Measurements from ENCODE around the gene BLVRB. TPM values are rescaled to one million over a fixed set of nuclear protein-coding genes. Genes with fewer than 3 reads are reported as not detected.
"Not testable (repeated sequence)": the region's sequence is repeated elsewhere in the genome, so short reads cannot be mapped to it uniquely, and the experiment has no call there.

The BLVRB gene
- total and polyA plus RNA-seq, 2 donors (not counting 3 experiments of a cell fraction or from before 2014, with no cell fraction given) = 30.8 to 113 TPM

DNA sequence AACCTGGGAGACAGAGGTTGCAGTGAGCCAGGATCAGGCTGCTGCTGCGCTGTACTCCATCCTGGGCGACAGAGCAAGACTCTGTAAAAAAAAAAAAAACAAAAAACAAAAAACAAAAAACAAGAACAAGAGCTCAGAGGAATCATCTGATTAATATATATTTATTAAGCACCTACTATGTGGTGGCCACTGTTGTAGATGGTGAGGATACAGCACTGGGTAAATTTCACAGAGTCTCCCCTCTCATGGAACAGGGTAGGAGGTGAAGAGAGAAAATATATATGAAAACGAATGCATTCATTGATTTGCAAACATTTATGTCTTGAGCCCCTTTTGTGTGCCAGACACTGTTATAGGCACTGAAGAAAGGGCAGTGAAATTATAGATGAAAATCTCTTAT, 33.8 kb downstream of the BLVRB start:
- no peak for TF ChIP-seq JUN (IDR thresholded peaks at IDR 0.05; ENCODE audit: borderline replicate concordance, insufficient read depth, insufficient read length, low read depth)
- TF ChIP-seq FOS (IDR thresholded peaks at IDR 0.05; ENCODE audit: borderline replicate concordance, insufficient read depth, low read length) = no peak
- TF ChIP-seq, protein P1, sequence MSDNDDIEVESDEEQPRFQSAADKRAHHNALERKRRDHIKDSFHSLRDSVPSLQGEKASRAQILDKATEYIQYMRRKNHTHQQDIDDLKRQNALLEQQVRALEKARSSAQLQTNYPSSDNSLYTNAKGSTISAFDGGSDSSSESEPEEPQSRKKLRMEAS (IDR thresholded peaks at IDR 0.05; ENCODE audit: insufficient read depth, insufficient read length) = no peak
- no peak for TF ChIP-seq POLR2AphosphoS5 (IDR thresholded peaks at IDR 0.05; ENCODE audit: insufficient read depth, low read depth, low read length)
- TF ChIP-seq, protein P2, sequence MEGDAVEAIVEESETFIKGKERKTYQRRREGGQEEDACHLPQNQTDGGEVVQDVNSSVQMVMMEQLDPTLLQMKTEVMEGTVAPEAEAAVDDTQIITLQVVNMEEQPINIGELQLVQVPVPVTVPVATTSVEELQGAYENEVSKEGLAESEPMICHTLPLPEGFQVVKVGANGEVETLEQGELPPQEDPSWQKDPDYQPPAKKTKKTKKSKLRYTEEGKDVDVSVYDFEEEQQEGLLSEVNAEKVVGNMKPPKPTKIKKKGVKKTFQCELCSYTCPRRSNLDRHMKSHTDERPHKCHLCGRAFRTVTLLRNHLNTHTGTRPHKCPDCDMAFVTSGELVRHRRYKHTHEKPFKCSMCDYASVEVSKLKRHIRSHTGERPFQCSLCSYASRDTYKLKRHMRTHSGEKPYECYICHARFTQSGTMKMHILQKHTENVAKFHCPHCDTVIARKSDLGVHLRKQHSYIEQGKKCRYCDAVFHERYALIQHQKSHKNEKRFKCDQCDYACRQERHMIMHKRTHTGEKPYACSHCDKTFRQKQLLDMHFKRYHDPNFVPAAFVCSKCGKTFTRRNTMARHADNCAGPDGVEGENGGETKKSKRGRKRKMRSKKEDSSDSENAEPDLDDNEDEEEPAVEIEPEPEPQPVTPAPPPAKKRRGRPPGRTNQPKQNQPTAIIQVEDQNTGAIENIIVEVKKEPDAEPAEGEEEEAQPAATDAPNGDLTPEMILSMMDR (IDR thresholded peaks at IDR 0.05; ENCODE audit: extremely low read depth in 1 of 2, insufficient read depth in 1 of 2, low read depth in 1 of 2, low read length in 2 of 2) = no peak
- no peak for TF ChIP-seq POLR2A (IDR thresholded peaks at IDR 0.05; ENCODE audit: low read depth, low read length)
- TF ChIP-seq EZH2 (IDR thresholded peaks at IDR 0.05; ENCODE audit: borderline replicate concordance, low read depth, low read length, severe bottlenecking) = no peak
- TF ChIP-seq GATA2 (IDR thresholded peaks at IDR 0.05; ENCODE audit: insufficient read depth, insufficient read length, low read depth, low read length) = no peak
- TF ChIP-seq MYC (IDR thresholded peaks at IDR 0.05; ENCODE audit: low read depth, low read length) = no peak
- H3K36me3 ChIP-seq (ENCODE audit: control insufficient read depth in 2 of 2, extremely low read depth in 1 of 2, insufficient read depth in 2 of 2, low read length in 2 of 2) = no peaks in the 10 kb centered on the region
- H3K4me3 ChIP-seq (replicated peaks in 1 of 3; ENCODE audit: insufficient read depth in 1 of 3, low read depth in 1 of 3, low read length in 3 of 3) = no peak overlapping the region
- ChIA-PET CTCF (interaction anchor here (2.0 kb wide), 1 partner anchor 11 kb away, joined by 6 read pairs; no protein-coding TSS in a partner anchor), POLR2A (no interaction called here)
- H3K27me3 ChIP-seq (ENCODE audit: control insufficient read depth in 2 of 2, insufficient read depth in 2 of 2, low read length in 2 of 2) = no peaks in the 10 kb centered on the region
- H3K9me3 ChIP-seq (replicated peaks; ENCODE audit: control insufficient read depth, insufficient read depth, low read length) = no peaks in the 10 kb centered on the region
- H3K4me1 ChIP-seq (ENCODE audit: control insufficient read depth, extremely low read depth, insufficient read depth, low read length) = peaks cover 13% of the 10 kb centered on the region
- no peaks in the 10 kb centered on the region for H4K20me1 ChIP-seq (replicated peaks; ENCODE audit: control insufficient read depth, extremely low read depth, insufficient read depth, low read length)
- H3K9me1 ChIP-seq (replicated peaks; ENCODE audit: control insufficient read depth, extremely low read depth, insufficient read depth, low read length) = no peaks in the 10 kb centered on the region
- BruUV-seq (replicated peaks) = no TSS peak
- no peak for FAIRE-seq
- DNase-seq (ENCODE audit: low read depth, low spot score) = no peak
- no peak overlapping the region for H3K27ac ChIP-seq (ENCODE audit: insufficient read depth, low read depth, low read length)
- H3K4me2 ChIP-seq (ENCODE audit: insufficient read depth, low read length) = no peak overlapping the region
- no peaks in the 10 kb centered on the region for H3K79me2 ChIP-seq (ENCODE audit: control insufficient read depth, insufficient read depth, low read length)
- no peak overlapping the region for H2AFZ ChIP-seq (ENCODE audit: low read depth, low read length)
- intact Hi-C loops (cut with micrococcal nuclease) = no loop called here
- H3K9ac ChIP-seq (replicated peaks; ENCODE audit: extremely low read depth, insufficient read depth, low read length) = no peak overlapping the region
- dilution Hi-C loops (cut with MboI; ENCODE audit: extremely low pct_ligation_motif_present, low sequenced_read_pairs) = no loop called here

DNA sequence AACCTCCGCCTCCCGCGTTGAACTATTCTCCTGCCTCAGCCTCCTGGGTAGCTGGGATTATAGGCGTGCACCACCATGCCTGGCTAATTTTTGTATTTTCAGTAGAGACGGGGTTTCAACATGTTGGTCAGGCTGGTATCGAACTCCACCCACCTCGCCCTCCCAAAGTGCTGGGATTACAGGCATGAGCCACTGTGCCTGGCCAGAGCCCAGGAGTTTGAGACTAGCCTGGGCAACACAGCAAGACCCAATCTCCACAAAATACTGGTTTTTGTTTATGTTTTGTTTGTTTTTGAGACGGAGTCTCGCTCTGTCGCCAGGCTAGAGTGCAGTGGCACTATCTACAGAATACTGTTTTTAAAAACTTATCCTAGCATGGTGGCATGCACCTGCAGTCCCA, 35.3 kb downstream of the BLVRB start:
- POLR2A ChIA-PET; H3K27me3 ChIP-seq (ENCODE audit: control insufficient read depth in 2 of 2, insufficient read depth in 2 of 2, low read length in 2 of 2); H3K27ac ChIP-seq (ENCODE audit: insufficient read depth, low read depth, low read length); H4K20me1 ChIP-seq (replicated peaks; ENCODE audit: control insufficient read depth, extremely low read depth, insufficient read depth, low read length); H3K79me2 ChIP-seq (ENCODE audit: control insufficient read depth, insufficient read depth, low read length); intact Hi-C loops (cut with micrococcal nuclease); H3K9me3 ChIP-seq (replicated peaks; ENCODE audit: control insufficient read depth, insufficient read depth, low read length); DNase-seq (ENCODE audit: low read depth, low spot score); H3K9me1 ChIP-seq (replicated peaks; ENCODE audit: control insufficient read depth, extremely low read depth, insufficient read depth, low read length); H3K36me3 ChIP-seq (ENCODE audit: control insufficient read depth in 2 of 2, extremely low read depth in 1 of 2, insufficient read depth in 2 of 2, low read length in 2 of 2); BruUV-seq (replicated peaks); dilution Hi-C loops (cut with MboI; ENCODE audit: extremely low pct_ligation_motif_present, low sequenced_read_pairs); FAIRE-seq; H3K4me3 ChIP-seq (replicated peaks in 1 of 3; ENCODE audit: insufficient read depth in 1 of 3, low read depth in 1 of 3, low read length in 3 of 3); H2AFZ ChIP-seq (ENCODE audit: low read depth, low read length); H3K9ac ChIP-seq (replicated peaks; ENCODE audit: extremely low read depth, insufficient read depth, low read length); H3K4me2 ChIP-seq (ENCODE audit: insufficient read depth, low read length): not testable (repeated sequence)
- CTCF ChIA-PET = interaction anchor here (0.6 to 2.0 kb wide), 4 partner anchors 9 to 34 kb away, joined by 3 to 6 read pairs (median 5); no protein-coding TSS in a partner anchor
- H3K4me1 ChIP-seq (ENCODE audit: control insufficient read depth, extremely low read depth, insufficient read depth, low read length) = peaks cover 16% of the 10 kb centered on the region

DNA sequence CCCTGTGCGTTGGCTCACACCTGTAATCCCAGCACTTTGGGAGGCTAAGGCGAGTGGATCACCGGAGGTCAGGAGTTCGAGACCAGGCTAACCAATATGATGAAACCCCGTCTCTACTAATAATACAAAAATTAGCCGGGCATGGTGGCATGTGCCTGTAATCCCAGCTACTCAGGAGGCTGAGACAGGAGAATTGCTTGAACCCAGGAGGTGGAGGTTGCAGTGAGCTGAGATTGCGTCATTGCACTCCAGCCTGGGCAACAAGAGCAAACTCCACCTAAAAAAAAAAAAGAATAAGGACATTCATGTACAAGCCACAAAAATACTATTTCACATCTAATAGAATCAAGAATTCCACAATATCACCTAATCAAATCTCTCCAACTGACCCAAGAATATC, 37.3 kb downstream of the BLVRB start:
- DNase-seq (ENCODE audit: low read depth, low spot score); H3K27ac ChIP-seq (ENCODE audit: insufficient read depth, low read depth, low read length); BruUV-seq (replicated peaks); H3K9me1 ChIP-seq (replicated peaks; ENCODE audit: control insufficient read depth, extremely low read depth, insufficient read depth, low read length); POLR2A ChIA-PET; H4K20me1 ChIP-seq (replicated peaks; ENCODE audit: control insufficient read depth, extremely low read depth, insufficient read depth, low read length); H3K4me3 ChIP-seq (replicated peaks in 1 of 3; ENCODE audit: insufficient read depth in 1 of 3, low read depth in 1 of 3, low read length in 3 of 3); H3K27me3 ChIP-seq (ENCODE audit: control insufficient read depth in 2 of 2, insufficient read depth in 2 of 2, low read length in 2 of 2); H3K9me3 ChIP-seq (replicated peaks; ENCODE audit: control insufficient read depth, insufficient read depth, low read length); H3K36me3 ChIP-seq (ENCODE audit: control insufficient read depth in 2 of 2, extremely low read depth in 1 of 2, insufficient read depth in 2 of 2, low read length in 2 of 2); H3K9ac ChIP-seq (replicated peaks; ENCODE audit: extremely low read depth, insufficient read depth, low read length); dilution Hi-C loops (cut with MboI; ENCODE audit: extremely low pct_ligation_motif_present, low sequenced_read_pairs); FAIRE-seq; H2AFZ ChIP-seq (ENCODE audit: low read depth, low read length); H3K4me2 ChIP-seq (ENCODE audit: insufficient read depth, low read length): not testable (repeated sequence)
- intact Hi-C loops (cut with micrococcal nuclease) = loop anchor here (5.0 kb wide), 1 partner anchor 596 kb away; the partner anchor contains the start of gene DYRK1B
- CTCF ChIA-PET = interaction anchor here (2.8 kb wide), 1 partner anchor 123 kb away, joined by 11 read pairs; no protein-coding TSS in a partner anchor
- Histone ChIP-seq H3K79me2 (ENCODE audit: control insufficient read depth, insufficient read depth, low read length) (peaks cover 20% of the 10 kb centered on the region), H3K4me1 (ENCODE audit: control insufficient read depth, extremely low read depth, insufficient read depth, low read length) (peaks cover 18% of the 10 kb centered on the region)
